DND-41 (cell line): Measurements from ENCODE around the gene C10orf88.
A peak's percentile ranks its signal among the peaks of the same experiment; 100 is the strongest.

Experiments used
- ATAC-seq: fragments of 200-7000 bp; cut with Tn5 transposase; 3 replicates; pipeline ENCODE4 v1.9.1; 2021; ENCODE audit warnings: low read depth; ENCODE audit not compliant: insufficient read depth
- DNase-seq: peaks from one replicate; pipeline ENCODE4 v3.0.0-alpha.2; 2020
- H2AFZ ChIP-seq: 2 replicates; pipeline ENCODE4 v1.6.0; 2012; ENCODE audit warnings: low read depth, low read length
- H3K27ac ChIP-seq: 2 replicates; pipeline ENCODE4 v1.5.1; 2012; ENCODE audit warnings: low read length, inconsistent platforms
- H3K27me3 ChIP-seq: fragments of 200-600 bp; sonication (generic); 2 replicates; pipeline ENCODE4 v1.6.0; 2012; ENCODE audit warnings: low read length, mild to moderate bottlenecking, inconsistent platforms; ENCODE audit not compliant: insufficient read depth, poor library complexity
- H3K36me3 ChIP-seq: 2 replicates; pipeline ENCODE4 v1.5.1; 2012; ENCODE audit warnings: low read length, inconsistent platforms; ENCODE audit not compliant: insufficient read depth
- H3K4me1 ChIP-seq: 2 replicates; pipeline ENCODE4 v1.5.1; 2012; ENCODE audit warnings: mild to moderate bottlenecking, low read length; ENCODE audit not compliant: insufficient read depth
- H3K4me2 ChIP-seq: 2 replicates; pipeline ENCODE4 v1.6.0; 2012; ENCODE audit warnings: mild to moderate bottlenecking, moderate library complexity, low read length, inconsistent platforms; ENCODE audit not compliant: insufficient read depth
- H3K4me3 ChIP-seq, 2 experiments: fragments of 200-600 bp in 1 of 2; shearing (Covaris generic) in 1 of 2; 2 replicates each; pipeline ENCODE4 v1.5.1; 2012 to 2016; ENCODE audit warnings: inconsistent platforms in 2 of 2, low read length in 2 of 2, mild to moderate bottlenecking in 2 of 2, low read depth in 1 of 2, moderate library complexity in 1 of 2
- H3K79me2 ChIP-seq: 2 replicates; pipeline ENCODE4 v1.6.0; 2012; ENCODE audit warnings: low read length, inconsistent platforms; ENCODE audit not compliant: insufficient read depth
- H3K9ac ChIP-seq: 2 replicates; pipeline ENCODE4 v1.6.0; 2012; ENCODE audit warnings: low read depth, mild to moderate bottlenecking, inconsistent platforms, low read length, moderate library complexity
- H3K9me3 ChIP-seq: 2 replicates; pipeline ENCODE4 v1.5.1; 2012; ENCODE audit warnings: low read length, moderate library complexity, mild to moderate bottlenecking, inconsistent platforms; ENCODE audit not compliant: insufficient read depth, severe bottlenecking
- H4K20me1 ChIP-seq: 2 replicates; pipeline ENCODE4 v1.6.0; 2012; ENCODE audit warnings: low read length; ENCODE audit not compliant: insufficient read depth
- CTCF ChIP-seq: IDR thresholded peaks from 2 replicates; pipeline ENCODE4 v1.5.1; 2012; ENCODE audit warnings: borderline replicate concordance, low read length, moderate library complexity, mild to moderate bottlenecking; ENCODE audit not compliant: poor library complexity, severe bottlenecking; ENCODE audit errors: extremely low read depth
- EZH2 ChIP-seq: IDR thresholded peaks from 3 replicates; pipeline ENCODE4 v1.6.1; 2012; ENCODE audit warnings: borderline replicate concordance, low read depth, mild to moderate bottlenecking, moderate library complexity, low read length, inconsistent platforms; ENCODE audit not compliant: severe bottlenecking

C10orf88 gene

GRCh38 chr10:122955892-122956291 lies 1.9 kb upstream of the C10orf88 start:
- Histone ChIP-seq H3K27me3 (no peaks in the 10 kb centered on the region), H3K9ac (peak overlapping the region; percentile 85; the same call in 1 of the 2 replicates), H3K79me2 (peaks cover 68% of the 10 kb centered on the region), H2AFZ (no peak overlapping the region), H3K36me3 (peaks cover 7% of the 10 kb centered on the region; the same call in 1 of the 2 replicates), H3K4me2 (peak overlapping the region; percentile 75), H3K9me3 (no peaks in the 10 kb centered on the region), H3K4me3 (peak overlapping the region in 1 of 2 experiments; percentile 76; a peak in 1 of 4 replicates), H3K27ac (no peak overlapping the region), H4K20me1 (no peaks in the 10 kb centered on the region), H3K4me1 (peaks cover 48% of the 10 kb centered on the region)
- TF ChIP-seq EZH2 (no peak), CTCF (no peak)
- DNase-seq (no peak), ATAC-seq (no peak)

GRCh38 chr10:122954731-122955050 lies 664 bp upstream of the C10orf88 start:
- TF ChIP-seq EZH2: no peak
- TF ChIP-seq CTCF: no peak
- peak overlapping the region; percentile 83 for H2AFZ ChIP-seq
- H4K20me1 ChIP-seq: no peaks in the 10 kb centered on the region
- DNase-seq (no peak), ATAC-seq (no peak)
- no peaks in the 10 kb centered on the region for H3K27me3 ChIP-seq
- peak overlapping the region; percentile 85 for H3K9ac ChIP-seq
- peaks cover 51% of the 10 kb centered on the region for H3K4me1 ChIP-seq
- no peaks in the 10 kb centered on the region for H3K9me3 ChIP-seq
- peak overlapping the region; percentile 75 for H3K4me2 ChIP-seq
- peak overlapping the region; percentile 73 for H3K27ac ChIP-seq
- peaks cover 64% of the 10 kb centered on the region for H3K79me2 ChIP-seq
- peaks cover 7% of the 10 kb centered on the region; the same call in 1 of the 2 replicates for H3K36me3 ChIP-seq
- H3K4me3 ChIP-seq: peak overlapping the region; percentile 6 to 76; a peak in 3 of 4 replicates

GRCh38 chr10:122949296-122949695 lies 4.7 kb downstream of the C10orf88 start:
- DNase-seq: no peak
- no peak for TF ChIP-seq CTCF

More at GRCh38 chr10:122949296-122949695, 4.7 kb downstream of the C10orf88 start:
- Histone ChIP-seq H3K36me3 (peaks cover 45% of the 10 kb centered on the region), H3K27ac (no peak overlapping the region), H2AFZ (no peak overlapping the region), H3K4me2 (no peak overlapping the region), H3K4me3 (no peak overlapping the region), H4K20me1 (no peaks in the 10 kb centered on the region), H3K79me2 (peaks cover 19% of the 10 kb centered on the region), H3K9me3 (no peaks in the 10 kb centered on the region), H3K4me1 (peaks cover 27% of the 10 kb centered on the region), H3K27me3 (no peaks in the 10 kb centered on the region), H3K9ac (no peak overlapping the region)
- ATAC-seq: no peak
